K562 (cell line): ENCODE results near the gene POC5. TPM values are rescaled to one million over a fixed set of nuclear protein-coding genes. Genes with fewer than 3 reads are reported as not detected.

ENCODE experiments used
- BMI1 ChIP-seq: fragments of 150-350 bp; IDR thresholded peaks from 2 replicates; pipeline ENCODE4 v1.6.1; 2014; ENCODE audit warnings: low read length
- CGGBP1 ChIP-seq: fragments of 250-450 bp; sonication (Bioruptor Pico); IDR thresholded peaks from 2 replicates; pipeline ENCODE4 v1.9.0; 2021; ENCODE audit warnings: mild to moderate bottlenecking
- EZH2 ChIP-seq: IDR thresholded peaks from 2 replicates; pipeline ENCODE4 v1.6.1; 2012; ENCODE audit warnings: low read depth, mild to moderate bottlenecking, inconsistent platforms, low read length, borderline replicate concordance
- GMEB1 ChIP-seq: fragments of 250-450 bp; sonication (Bioruptor Pico); IDR thresholded peaks from 2 replicates; pipeline ENCODE4 v1.4.0; 2020; ENCODE audit warnings: mild to moderate bottlenecking
- HINFP ChIP-seq: fragments of 450-650 bp; conservative IDR thresholded peaks from 2 replicates; pipeline ENCODE4 v1.6.1; 2016; ENCODE audit warnings: missing genetic modification characterization, low read depth, mild to moderate bottlenecking, control low read depth, missing compliant biosample characterization
- KDM4B ChIP-seq, 2 experiments: fragments of 450-650 bp in 1 of 2; sonication (generic) in 1 of 2; IDR thresholded peaks; 2 replicates each; pipeline ENCODE4 v1.6.1; 2016 to 2017; ENCODE audit warnings: borderline replicate concordance in 2 of 2, antibody characterized with exemption in 1 of 2, low read depth in 1 of 2, mild to moderate bottlenecking in 1 of 2
- KLF10 ChIP-seq: fragments of 250-450 bp; sonication (Bioruptor Pico); IDR thresholded peaks from 2 replicates; pipeline ENCODE4 v1.6.1; 2021; ENCODE audit warnings: matching md5 sums
- KLF16 ChIP-seq: IDR thresholded peaks from 2 replicates; pipeline ENCODE4 v1.6.1; 2016; ENCODE audit warnings: antibody characterized with exemption
- LEF1 ChIP-seq: fragments of 450-650 bp; IDR thresholded peaks from 2 replicates; pipeline ENCODE4 v1.6.1; 2016; ENCODE audit warnings: mild to moderate bottlenecking
- NUFIP1 ChIP-seq: fragments of 450-650 bp; IDR thresholded peaks from 2 replicates; pipeline ENCODE4 v1.6.1; 2018; ENCODE audit not compliant: partially characterized antibody
- PHTF2 ChIP-seq: fragments of 250-450 bp; sonication (Bioruptor Pico); IDR thresholded peaks from 2 replicates; pipeline ENCODE4 v1.5.0; 2021; ENCODE audit warnings: mild to moderate bottlenecking
- RBM17 ChIP-seq: fragments of 200-400 bp; formaldehyde crosslinking; IDR thresholded peaks from 2 replicates; pipeline ENCODE4 v1.6.1; 2017; ENCODE audit warnings: low read depth, mild to moderate bottlenecking, low read length, borderline replicate concordance
- SAFB2 ChIP-seq: fragments of 200-400 bp; formaldehyde crosslinking; IDR thresholded peaks from 2 replicates; pipeline ENCODE4 v1.6.1; 2018; ENCODE audit warnings: borderline replicate concordance, low read length, low read depth, moderate library complexity; ENCODE audit not compliant: severe bottlenecking
- SRF ChIP-seq, 2 experiments: fragments of 250-450, 450-650 bp in 1 of 2; sonication (Bioruptor Pico) in 1 of 2; sonication (generic) in 1 of 2; formaldehyde crosslinking; IDR thresholded peaks; 2 replicates each; pipeline versions ENCODE4 v1.5.0 to v1.5.1; 2020 to 2022; ENCODE audit warnings: mild to moderate bottlenecking in 1 of 2, missing genetic modification reagents in 1 of 2
- XRCC3 ChIP-seq: fragments of 450-650 bp; IDR thresholded peaks from 2 replicates; pipeline ENCODE4 v1.6.1; 2017; ENCODE audit warnings: mild to moderate bottlenecking, moderate library complexity
- ZBTB5 ChIP-seq: fragments of 450-650 bp; IDR thresholded peaks from 2 replicates; pipeline ENCODE4 v1.6.1; 2017; ENCODE audit warnings: antibody characterized with exemption
- ZFP1 ChIP-seq: fragments of 450-650 bp; formaldehyde crosslinking; IDR thresholded peaks from 2 replicates; pipeline ENCODE4 v1.4.0; 2020; ENCODE audit warnings: mild to moderate bottlenecking, mixed read lengths
- ZKSCAN3 ChIP-seq: fragments of 250-450 bp; sonication (Bioruptor Pico); IDR thresholded peaks from 2 replicates; pipeline ENCODE4 v1.4.0; 2020
- ZNF280A ChIP-seq: fragments of 450-650 bp; IDR thresholded peaks from 2 replicates; pipeline ENCODE4 v1.6.1; 2018; ENCODE audit warnings: mild to moderate bottlenecking, low read depth; ENCODE audit not compliant: partially characterized antibody
- ZNF316 ChIP-seq: fragments of 450-650 bp; IDR thresholded peaks from 2 replicates; pipeline ENCODE4 v1.6.1; 2016
- polyA plus RNA-seq, 8 experiments: library from polyadenylated mRNA; depleted of rRNA in 4 of 8; stranded (reverse) in 5 of 8; unstranded in 3 of 8; fragments of >200 nt; fragmentation: Nextera tagmentation in 2 of 8; fragmentation: Illumina TruSeq in 1 of 8; extraction: Ambion mirVana in 2 of 8; extraction: Trizol in 1 of 8; gene quantifications; 2 replicates each; pipeline versions ENCODE4 v1.2.1 to v1.2.3, GENCODE V29; 2011 to 2014; ENCODE audit warnings: inconsistent platforms in 1 of 8, missing spikeins in 1 of 8
- total RNA-seq, 7 experiments: library from RNA; depleted of rRNA in 6 of 7; stranded (reverse); fragments of >200 nt in 6 of 7; fragmentation: Illumina TruSeq in 2 of 7; extraction: Trizol in 2 of 7; gene quantifications; 2 replicates each; pipeline versions ENCODE4 v1.2.1 to v1.2.3, GENCODE V29; 2011 to 2021; ENCODE audit warnings: low replicate concordance in 1 of 7

Gene POC5
- total and polyA plus RNA-seq, 9 of the 15 experiments (the other 6 are each of a cell fraction or from before 2014, with no cell fraction given) = 14.5 to 38.2 (median 27.0) TPM

- TF ChIP-seq SRF (CRISPR knock-in tag; IDR thresholded peaks at IDR 0.05) (no peak), PHTF2 (CRISPR knock-in tag) (no peak), KLF16 (no peak), RBM17 (no peak), EZH2 (no peak), LEF1 (no peak), ZFP1 (CRISPR knock-in tag) (no peak), KDM4B (IDR thresholded peaks at IDR 0.05; ENCODE audit: borderline replicate concordance in 2 of 2, low read depth in 1 of 2) (no peak), HINFP (tag) (no peak), ZKSCAN3 (CRISPR knock-in tag) (no peak), XRCC3 (no peak), GMEB1 (no peak), ZNF316 (peak; percentile 57; the same call in 1 of the 2 replicates), SAFB2 (no peak), NUFIP1 (peak; percentile 57), CGGBP1 (no peak), ZNF280A (no peak), ZBTB5 (no peak), KLF10 (CRISPR knock-in tag) (no peak), BMI1 (no peak)
These were observed 10.5 kb downstream of the POC5 start (continued) for GRCh38 chr5:75706775-75707174.
